ENCODE results near the gene NLRP3. TPM values are rescaled to one million over a fixed set of nuclear protein-coding genes. Genes with fewer than 3 reads are reported as not detected.

The NLRP3 gene
- total RNA-seq, 1 experiment from 2014 or later, result 0.33 TPM

DNA sequence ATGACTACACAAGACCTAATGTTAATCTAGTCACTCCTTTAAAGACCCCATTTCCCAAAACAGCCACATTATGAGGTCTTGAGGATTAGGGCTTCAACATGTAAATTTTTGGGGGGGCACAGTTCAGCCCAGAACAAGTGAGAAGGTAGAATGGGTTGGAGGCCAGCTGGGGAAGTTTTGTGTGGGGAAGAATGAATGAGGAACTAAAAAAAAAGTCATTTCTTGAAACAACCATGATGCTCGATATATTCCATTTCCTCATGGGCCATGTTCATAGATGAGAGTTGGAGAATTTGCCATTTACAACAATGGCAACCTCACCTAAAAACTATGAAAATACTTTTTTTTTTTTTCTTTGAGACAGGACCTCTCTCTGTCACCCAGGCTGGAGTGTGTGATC, 14.5 kb downstream of the NLRP3 start:
- H3K9me3 ChIP-seq (ENCODE audit: control insufficient read depth, insufficient read depth, low read depth, low read length), result no peaks in the 10 kb centered on the region
- ChIA-PET POLR2A (no interaction called here), CTCF (interaction anchor here (0.6 to 0.7 kb wide), 2 partner anchors 157 to 210 kb away, joined by 3 read pairs; no protein-coding TSS in a partner anchor)
- peaks cover 3% of the 10 kb centered on the region; the same call in 1 of the 2 replicates for H3K27me3 ChIP-seq (ENCODE audit: control insufficient read depth, insufficient read depth, low read length)
- BruUV-seq (replicated peaks), result no TSS peak
- intact Hi-C loops (cut with micrococcal nuclease; ENCODE audit: unreplicated experiment), result no loop called here
- in situ Hi-C loops (cut with HindIII; ENCODE audit: low pct_unique_long_range_greater_than_20kb, low sequenced_read_pairs), result no loop called here
- ATAC-seq (no peak), DNase-seq (ENCODE audit: low read depth, low spot score) (no peak)
- no peaks in the 10 kb centered on the region for H3K36me3 ChIP-seq (ENCODE audit: control insufficient read depth, insufficient read depth, low read length)
- H3K4me3 ChIP-seq (ENCODE audit: low read depth in 2 of 2, low read length in 2 of 2), result no peak overlapping the region
- no peaks in the 10 kb centered on the region for H3K4me1 ChIP-seq (ENCODE audit: control insufficient read depth, insufficient read depth, low read length)
- H3K27ac ChIP-seq (ENCODE audit: low read length), result no peak overlapping the region
- TF ChIP-seq, protein P1, sequence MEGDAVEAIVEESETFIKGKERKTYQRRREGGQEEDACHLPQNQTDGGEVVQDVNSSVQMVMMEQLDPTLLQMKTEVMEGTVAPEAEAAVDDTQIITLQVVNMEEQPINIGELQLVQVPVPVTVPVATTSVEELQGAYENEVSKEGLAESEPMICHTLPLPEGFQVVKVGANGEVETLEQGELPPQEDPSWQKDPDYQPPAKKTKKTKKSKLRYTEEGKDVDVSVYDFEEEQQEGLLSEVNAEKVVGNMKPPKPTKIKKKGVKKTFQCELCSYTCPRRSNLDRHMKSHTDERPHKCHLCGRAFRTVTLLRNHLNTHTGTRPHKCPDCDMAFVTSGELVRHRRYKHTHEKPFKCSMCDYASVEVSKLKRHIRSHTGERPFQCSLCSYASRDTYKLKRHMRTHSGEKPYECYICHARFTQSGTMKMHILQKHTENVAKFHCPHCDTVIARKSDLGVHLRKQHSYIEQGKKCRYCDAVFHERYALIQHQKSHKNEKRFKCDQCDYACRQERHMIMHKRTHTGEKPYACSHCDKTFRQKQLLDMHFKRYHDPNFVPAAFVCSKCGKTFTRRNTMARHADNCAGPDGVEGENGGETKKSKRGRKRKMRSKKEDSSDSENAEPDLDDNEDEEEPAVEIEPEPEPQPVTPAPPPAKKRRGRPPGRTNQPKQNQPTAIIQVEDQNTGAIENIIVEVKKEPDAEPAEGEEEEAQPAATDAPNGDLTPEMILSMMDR (IDR thresholded peaks at IDR 0.05), result no peak
- TF ChIP-seq SIN3A (IDR thresholded peaks at IDR 0.05; ENCODE audit: borderline replicate concordance, insufficient read depth, low read depth, low read length), result no peak
- TF ChIP-seq, protein P2, sequence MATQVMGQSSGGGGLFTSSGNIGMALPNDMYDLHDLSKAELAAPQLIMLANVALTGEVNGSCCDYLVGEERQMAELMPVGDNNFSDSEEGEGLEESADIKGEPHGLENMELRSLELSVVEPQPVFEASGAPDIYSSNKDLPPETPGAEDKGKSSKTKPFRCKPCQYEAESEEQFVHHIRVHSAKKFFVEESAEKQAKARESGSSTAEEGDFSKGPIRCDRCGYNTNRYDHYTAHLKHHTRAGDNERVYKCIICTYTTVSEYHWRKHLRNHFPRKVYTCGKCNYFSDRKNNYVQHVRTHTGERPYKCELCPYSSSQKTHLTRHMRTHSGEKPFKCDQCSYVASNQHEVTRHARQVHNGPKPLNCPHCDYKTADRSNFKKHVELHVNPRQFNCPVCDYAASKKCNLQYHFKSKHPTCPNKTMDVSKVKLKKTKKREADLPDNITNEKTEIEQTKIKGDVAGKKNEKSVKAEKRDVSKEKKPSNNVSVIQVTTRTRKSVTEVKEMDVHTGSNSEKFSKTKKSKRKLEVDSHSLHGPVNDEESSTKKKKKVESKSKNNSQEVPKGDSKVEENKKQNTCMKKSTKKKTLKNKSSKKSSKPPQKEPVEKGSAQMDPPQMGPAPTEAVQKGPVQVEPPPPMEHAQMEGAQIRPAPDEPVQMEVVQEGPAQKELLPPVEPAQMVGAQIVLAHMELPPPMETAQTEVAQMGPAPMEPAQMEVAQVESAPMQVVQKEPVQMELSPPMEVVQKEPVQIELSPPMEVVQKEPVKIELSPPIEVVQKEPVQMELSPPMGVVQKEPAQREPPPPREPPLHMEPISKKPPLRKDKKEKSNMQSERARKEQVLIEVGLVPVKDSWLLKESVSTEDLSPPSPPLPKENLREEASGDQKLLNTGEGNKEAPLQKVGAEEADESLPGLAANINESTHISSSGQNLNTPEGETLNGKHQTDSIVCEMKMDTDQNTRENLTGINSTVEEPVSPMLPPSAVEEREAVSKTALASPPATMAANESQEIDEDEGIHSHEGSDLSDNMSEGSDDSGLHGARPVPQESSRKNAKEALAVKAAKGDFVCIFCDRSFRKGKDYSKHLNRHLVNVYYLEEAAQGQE (IDR thresholded peaks at IDR 0.05; ENCODE audit: insufficient read depth in 1 of 2, low read depth in 2 of 2, low read length in 1 of 2), result no peak

DNA sequence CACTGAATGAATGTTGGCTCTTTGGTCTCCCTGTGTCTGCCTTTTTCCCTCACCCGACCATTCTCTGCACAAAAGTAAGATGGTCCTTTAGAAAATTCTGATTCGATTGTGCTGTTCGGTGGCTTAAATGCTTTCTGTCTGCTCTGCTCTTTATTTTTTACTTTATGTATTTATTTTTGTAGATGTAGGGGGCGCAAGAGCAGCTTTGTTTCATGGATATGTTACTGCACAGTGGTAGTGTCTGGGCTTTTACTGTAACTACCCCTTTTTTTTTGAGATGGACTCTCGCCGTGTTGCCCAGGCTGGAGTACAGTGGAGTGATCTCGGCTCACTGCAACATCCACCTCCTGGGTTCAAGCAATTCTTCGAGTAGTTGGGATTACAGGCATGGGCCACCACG, 15.7 kb downstream of the NLRP3 start:
- POLR2A ChIA-PET, result no interaction called here

More for the DNA sequence above, 15.7 kb downstream of the NLRP3 start:
- H3K36me3 ChIP-seq (ENCODE audit: control insufficient read depth, insufficient read depth, low read length), result no peaks in the 10 kb centered on the region
- no TSS peak for BruUV-seq (replicated peaks)
- no peak for ATAC-seq
- intact Hi-C loops (cut with micrococcal nuclease; ENCODE audit: unreplicated experiment), result no loop called here
- H3K27me3 ChIP-seq (ENCODE audit: control insufficient read depth, insufficient read depth, low read length), result peaks cover 4% of the 10 kb centered on the region
- CTCF ChIA-PET, result no interaction called here
- H3K9me3 ChIP-seq (ENCODE audit: control insufficient read depth, insufficient read depth, low read depth, low read length), result no peaks in the 10 kb centered on the region
- no peak for DNase-seq (ENCODE audit: low read depth, low spot score)
- no peak overlapping the region for H3K27ac ChIP-seq (ENCODE audit: low read length)
- H3K4me3 ChIP-seq (ENCODE audit: low read depth in 2 of 2, low read length in 2 of 2), result no peak overlapping the region
- TF ChIP-seq, protein P2 (IDR thresholded peaks at IDR 0.05; ENCODE audit: insufficient read depth in 1 of 2, low read depth in 2 of 2, low read length in 1 of 2), result no peak
- TF ChIP-seq POLR2AphosphoS5 (IDR thresholded peaks at IDR 0.05; ENCODE audit: low read depth, low read length) (no peak), TCF7L2 (IDR thresholded peaks at IDR 0.05; ENCODE audit: low read depth, low read length) (no peak), SIN3A (IDR thresholded peaks at IDR 0.05; ENCODE audit: borderline replicate concordance, insufficient read depth, low read depth, low read length) (no peak)
- TF ChIP-seq, protein P1 (IDR thresholded peaks at IDR 0.05), result no peak
- in situ Hi-C loops (cut with HindIII; ENCODE audit: low pct_unique_long_range_greater_than_20kb, low sequenced_read_pairs), result no loop called here
- no peaks in the 10 kb centered on the region for H3K4me1 ChIP-seq (ENCODE audit: control insufficient read depth, insufficient read depth, low read length)
